Fibroblast of lung (primary cell): ENCODE measurements around the gene CNBD2. TPM values are rescaled to one million over a fixed set of nuclear protein-coding genes. Genes with fewer than 3 reads are reported as not detected.
"Not testable (repeated sequence)": the region's sequence is repeated elsewhere in the genome, so short reads cannot be mapped to it uniquely, and the experiment has no call there.

ENCODE experiments used
- DNase-seq, 2 donors: peaks; one replicate each; pipeline versions ENCODE4 v3.0.0 to v3.0.0-alpha.2; 2010; ENCODE audit warnings: low read depth in 2 of 2
- H2AFZ ChIP-seq: 2 replicates; pipeline ENCODE4 v1.5.1; 2012; ENCODE audit warnings: low read length, control low read depth, inconsistent platforms
- H3K27ac ChIP-seq: 2 replicates; pipeline ENCODE4 v1.5.1; 2011; ENCODE audit warnings: low read length, control low read depth; ENCODE audit not compliant: insufficient read depth
- H3K27me3 ChIP-seq: 2 replicates; pipeline ENCODE4 v1.5.1; 2011; ENCODE audit warnings: mild to moderate bottlenecking, low read length; ENCODE audit not compliant: control insufficient read depth, insufficient read depth
- H3K36me3 ChIP-seq: 2 replicates; pipeline ENCODE4 v1.5.1; 2011; ENCODE audit warnings: low read length; ENCODE audit not compliant: control insufficient read depth, insufficient read depth
- H3K4me1 ChIP-seq: 2 replicates; pipeline ENCODE4 v1.5.1; 2011; ENCODE audit warnings: low read length; ENCODE audit not compliant: control insufficient read depth, insufficient read depth; ENCODE audit errors: extremely low read depth
- H3K4me2 ChIP-seq: 2 replicates; pipeline ENCODE4 v1.5.1; 2011; ENCODE audit warnings: low read length, control low read depth; ENCODE audit not compliant: insufficient read depth; ENCODE audit errors: extremely low read depth
- H3K4me3 ChIP-seq, 4 experiments: fragments of 200-600 bp in 1 of 4; sonication (generic) in 1 of 4; replicated peaks in 1 of 4; 2 replicates each; pipeline ENCODE4 v1.5.1; 2011 to 2016; ENCODE audit warnings: low read length in 4 of 4, low read depth in 3 of 4, mild to moderate bottlenecking in 3 of 4, control low read depth in 2 of 4, inconsistent platforms in 1 of 4, mixed read lengths in 1 of 4; ENCODE audit not compliant: insufficient read depth in 1 of 4; ENCODE audit errors: control extremely low read depth in 1 of 4
- H3K79me2 ChIP-seq: 2 replicates; pipeline ENCODE4 v1.5.1; 2012; ENCODE audit warnings: mild to moderate bottlenecking, low read length, inconsistent platforms; ENCODE audit not compliant: control insufficient read depth, insufficient read depth
- H3K9ac ChIP-seq: 2 replicates; pipeline ENCODE4 v1.5.1; 2011; ENCODE audit warnings: mild to moderate bottlenecking, low read length, control low read depth; ENCODE audit not compliant: insufficient read depth
- H3K9me3 ChIP-seq: 2 replicates; pipeline ENCODE4 v1.5.1; 2012; ENCODE audit warnings: low read depth, low read length; ENCODE audit not compliant: control insufficient read depth, insufficient read depth
- H4K20me1 ChIP-seq: 2 replicates; pipeline ENCODE4 v1.5.1; 2011; ENCODE audit warnings: low read length; ENCODE audit not compliant: control insufficient read depth, insufficient read depth; ENCODE audit errors: extremely low read depth
- EZH2 ChIP-seq: IDR thresholded peaks from 2 replicates; pipeline ENCODE4 v1.5.1; 2012; ENCODE audit warnings: low read length, control low read depth, mild to moderate bottlenecking; ENCODE audit errors: missing control alignments
- polyA plus RNA-seq, 2 donors: library from polyadenylated mRNA; depleted of rRNA in 1 of 2; stranded (reverse) in 1 of 2; unstranded in 1 of 2; fragments of >200 nt; gene quantifications; 2 replicates each; pipeline ENCODE4 v1.2.1, GENCODE V29; 2011 to 2012; ENCODE audit warnings: missing spikeins in 1 of 2
- total RNA-seq: library from RNA; depleted of rRNA; stranded (reverse); fragments of >200 nt; gene quantifications from 2 replicates; pipeline ENCODE4 v1.2.1, GENCODE V29; 2014
- TF ChIP-seq, protein P1 (sequence below), 2 donors: IDR thresholded peaks in 1 of 2; conservative IDR thresholded peaks in 1 of 2; 1 replicate in 1 of 2; 2 replicates in 1 of 2; pipeline ENCODE4 v1.5.1; 2011 to 2012; ENCODE audit warnings: low read length in 2 of 2, control low read depth in 1 of 2, inconsistent platforms in 1 of 2, low read depth in 1 of 2, mild to moderate bottlenecking in 1 of 2

CNBD2 gene
- total and polyA plus RNA-seq, 2 donors (not counting 1 experiment from before 2014, with no cell fraction given): 1.1 to 2.6 TPM

- TF ChIP-seq, protein P1, sequence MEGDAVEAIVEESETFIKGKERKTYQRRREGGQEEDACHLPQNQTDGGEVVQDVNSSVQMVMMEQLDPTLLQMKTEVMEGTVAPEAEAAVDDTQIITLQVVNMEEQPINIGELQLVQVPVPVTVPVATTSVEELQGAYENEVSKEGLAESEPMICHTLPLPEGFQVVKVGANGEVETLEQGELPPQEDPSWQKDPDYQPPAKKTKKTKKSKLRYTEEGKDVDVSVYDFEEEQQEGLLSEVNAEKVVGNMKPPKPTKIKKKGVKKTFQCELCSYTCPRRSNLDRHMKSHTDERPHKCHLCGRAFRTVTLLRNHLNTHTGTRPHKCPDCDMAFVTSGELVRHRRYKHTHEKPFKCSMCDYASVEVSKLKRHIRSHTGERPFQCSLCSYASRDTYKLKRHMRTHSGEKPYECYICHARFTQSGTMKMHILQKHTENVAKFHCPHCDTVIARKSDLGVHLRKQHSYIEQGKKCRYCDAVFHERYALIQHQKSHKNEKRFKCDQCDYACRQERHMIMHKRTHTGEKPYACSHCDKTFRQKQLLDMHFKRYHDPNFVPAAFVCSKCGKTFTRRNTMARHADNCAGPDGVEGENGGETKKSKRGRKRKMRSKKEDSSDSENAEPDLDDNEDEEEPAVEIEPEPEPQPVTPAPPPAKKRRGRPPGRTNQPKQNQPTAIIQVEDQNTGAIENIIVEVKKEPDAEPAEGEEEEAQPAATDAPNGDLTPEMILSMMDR (conservative IDR thresholded peaks at IDR 0.05 in 1 of 2, IDR thresholded peaks at IDR 0.05 in 1 of 2; ENCODE audit: low read depth in 1 of 2, low read length in 2 of 2): no peak
- TF ChIP-seq EZH2: no peak
- H3K36me3 ChIP-seq: no peaks in the 10 kb centered on the region
- H3K9ac ChIP-seq: no peak overlapping the region
- peaks cover 7% of the 10 kb centered on the region for H3K4me1 ChIP-seq
- no peaks in the 10 kb centered on the region for H3K79me2 ChIP-seq
- H3K4me3 ChIP-seq: peak overlapping the region in 1 of 4 experiments; percentile 62
- no peaks in the 10 kb centered on the region for H4K20me1 ChIP-seq
- no peak for DNase-seq
- H3K27me3 ChIP-seq: no peaks in the 10 kb centered on the region
- H3K9me3 ChIP-seq: no peaks in the 10 kb centered on the region
- peak overlapping the region; percentile 73 for H3K27ac ChIP-seq
- peak overlapping the region; percentile 96 for H2AFZ ChIP-seq
- H3K4me2 ChIP-seq: peak overlapping the region; percentile 52
Measured at GRCh38 chr20:36065427-36065998, 97.1 kb downstream of the CNBD2 start.

- Histone ChIP-seq H3K27me3 (no peaks in the 10 kb centered on the region), H3K4me3 (no peak overlapping the region), H2AFZ (no peak overlapping the region), H3K79me2 (no peaks in the 10 kb centered on the region), H3K4me2 (no peak overlapping the region), H3K36me3 (no peaks in the 10 kb centered on the region), H3K27ac (no peak overlapping the region), H3K4me1 (peaks cover 7% of the 10 kb centered on the region), H3K9me3 (no peaks in the 10 kb centered on the region), H3K9ac (no peak overlapping the region), H4K20me1 (no peaks in the 10 kb centered on the region)
- DNase-seq: no peak
- TF ChIP-seq, protein P1 (conservative IDR thresholded peaks at IDR 0.05 in 1 of 2, IDR thresholded peaks at IDR 0.05 in 1 of 2; ENCODE audit: low read depth in 1 of 2, low read length in 2 of 2): no peak
- TF ChIP-seq EZH2: no peak
Measured at GRCh38 chr20:36066777-36067176, 98.4 kb downstream of the CNBD2 start.

GRCh38 chr20:36068526-36068925 is 100.1 kb downstream of the CNBD2 start:
- H3K27me3 ChIP-seq, H3K4me2 ChIP-seq, H3K4me3 ChIP-seq, H3K36me3 ChIP-seq, H2AFZ ChIP-seq, H3K9ac ChIP-seq, DNase-seq, H3K79me2 ChIP-seq, H4K20me1 ChIP-seq, H3K4me1 ChIP-seq, H3K9me3 ChIP-seq, H3K27ac ChIP-seq: not testable (repeated sequence)
